ENCODE results near the gene UGT1A8.

The UGT1A8 gene

DNA sequence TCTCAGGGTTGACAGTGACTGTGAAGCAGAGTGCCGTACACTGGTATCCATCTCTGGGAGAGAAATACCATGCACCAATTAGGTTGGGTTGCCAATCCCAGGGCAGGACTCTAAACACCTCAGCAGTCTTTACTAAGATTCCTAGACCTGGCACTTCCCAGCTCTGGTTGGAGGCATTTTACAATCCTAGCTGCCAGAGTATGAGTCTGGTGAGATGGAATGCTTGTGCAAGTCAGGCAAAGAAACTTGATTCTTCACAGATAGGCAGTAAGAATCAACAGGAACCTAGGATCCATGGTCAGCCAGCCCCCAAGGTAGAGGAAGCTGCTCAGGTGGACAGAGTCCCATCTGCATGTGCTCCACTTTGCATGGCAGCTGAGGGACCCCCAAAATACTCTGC lies 89.3 kb downstream of the UGT1A8 start:
- no peaks in the 10 kb centered on the region; the same call in 1 of the 2 replicates for H3K36me3 ChIP-seq (ENCODE audit: insufficient read depth, low read length)
- H3K9ac ChIP-seq (ENCODE audit: insufficient read length), result no peak overlapping the region
- no peak overlapping the region for H3K27ac ChIP-seq
- TF ChIP-seq POLR2AphosphoS5 (IDR thresholded peaks at IDR 0.05; ENCODE audit: borderline replicate concordance, low read depth, low read length), result no peak
- no peak for TF ChIP-seq EZH2 (IDR thresholded peaks at IDR 0.05)
- TF ChIP-seq FOXP2 (optimal IDR thresholded peaks at IDR 0.05; ENCODE audit: control extremely low read depth, extremely low read length, insufficient read depth), result no peak
- no peak overlapping the region for H3K4me3 ChIP-seq
- no peaks in the 10 kb centered on the region for H3K9me3 ChIP-seq (ENCODE audit: low read depth, low read length)
- DNase-seq (ENCODE audit: low read depth, low spot score), result no peak

DNA sequence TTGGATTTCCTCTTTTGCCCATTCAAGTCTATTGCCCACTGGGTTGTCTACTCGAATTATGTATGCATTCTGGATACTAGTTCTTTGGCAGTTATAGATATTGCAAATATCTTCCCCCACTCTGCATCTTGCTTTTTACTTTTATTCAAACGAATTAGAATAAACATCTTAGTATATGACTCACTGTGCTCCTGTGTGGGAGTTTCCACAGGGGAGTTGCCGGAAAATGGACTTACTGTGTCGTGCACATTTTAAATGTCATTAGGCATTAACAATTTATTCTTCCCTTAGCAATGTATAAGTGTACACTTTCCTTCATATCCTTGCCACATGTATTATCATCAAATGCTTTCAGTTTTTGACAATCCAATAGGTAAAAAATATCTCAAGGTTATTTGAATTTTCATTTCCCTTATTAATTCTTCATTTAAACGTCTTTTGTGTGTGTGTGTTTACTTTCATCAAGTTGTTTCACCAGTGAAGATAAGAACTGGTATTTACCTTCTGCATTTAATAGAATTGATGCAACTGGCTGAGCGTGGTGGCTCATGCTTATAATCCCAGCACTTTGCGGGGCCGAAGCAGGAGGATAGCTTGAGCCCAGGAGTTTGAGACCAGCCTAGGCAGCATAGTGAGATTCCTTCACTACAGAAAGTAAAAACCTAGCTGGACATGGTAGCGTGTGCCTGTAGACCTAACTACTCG lies 90.7 kb downstream of the UGT1A8 start:
- H3K9ac ChIP-seq (ENCODE audit: insufficient read length), result no peak overlapping the region
- H3K9me3 ChIP-seq (ENCODE audit: low read depth, low read length), result no peaks in the 10 kb centered on the region
- no peak overlapping the region for H3K4me3 ChIP-seq
- DNase-seq (ENCODE audit: low read depth, low spot score), result no peak
- peak overlapping the region; percentile 32; the same call in 1 of the 2 replicates for H3K27ac ChIP-seq
- no peak for TF ChIP-seq EZH2 (IDR thresholded peaks at IDR 0.05)
- TF ChIP-seq POLR2AphosphoS5 (IDR thresholded peaks at IDR 0.05; ENCODE audit: borderline replicate concordance, low read depth, low read length), result no peak
- no peaks in the 10 kb centered on the region for H3K36me3 ChIP-seq (ENCODE audit: insufficient read depth, low read length)

DNA sequence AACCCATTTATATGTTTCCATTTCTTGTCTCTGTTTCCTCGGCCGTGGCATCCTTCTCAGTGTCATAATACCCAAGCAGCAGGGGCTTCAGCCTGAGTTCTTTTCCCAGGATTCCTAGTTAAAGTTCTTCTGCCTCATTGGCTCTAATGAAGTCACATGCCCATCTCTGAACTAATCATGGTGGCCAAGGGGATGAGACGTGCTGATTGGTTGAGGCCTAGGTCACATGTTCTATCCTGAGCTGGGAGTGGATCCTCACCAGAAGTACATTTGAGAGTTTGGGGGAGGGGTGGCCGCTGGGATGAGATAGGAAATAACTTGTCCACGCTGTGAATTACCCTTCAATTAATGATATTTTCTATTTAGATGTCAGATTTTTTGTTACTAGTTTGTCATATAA lies 91.5 kb downstream of the UGT1A8 start:
- no peak for TF ChIP-seq POLR2AphosphoS5 (IDR thresholded peaks at IDR 0.05; ENCODE audit: borderline replicate concordance, low read depth, low read length)
- TF ChIP-seq EZH2 (IDR thresholded peaks at IDR 0.05), result no peak
- TF ChIP-seq FOXP2 (optimal IDR thresholded peaks at IDR 0.05; ENCODE audit: control extremely low read depth, extremely low read length, insufficient read depth), result no peak
- Histone ChIP-seq H3K9ac (ENCODE audit: insufficient read length) (no peak overlapping the region), H3K36me3 (ENCODE audit: insufficient read depth, low read length) (no peaks in the 10 kb centered on the region), H3K9me3 (ENCODE audit: low read depth, low read length) (no peaks in the 10 kb centered on the region), H3K4me3 (no peak overlapping the region), H3K27ac (no peak overlapping the region)
- no peak for DNase-seq (ENCODE audit: low read depth, low spot score)

DNA sequence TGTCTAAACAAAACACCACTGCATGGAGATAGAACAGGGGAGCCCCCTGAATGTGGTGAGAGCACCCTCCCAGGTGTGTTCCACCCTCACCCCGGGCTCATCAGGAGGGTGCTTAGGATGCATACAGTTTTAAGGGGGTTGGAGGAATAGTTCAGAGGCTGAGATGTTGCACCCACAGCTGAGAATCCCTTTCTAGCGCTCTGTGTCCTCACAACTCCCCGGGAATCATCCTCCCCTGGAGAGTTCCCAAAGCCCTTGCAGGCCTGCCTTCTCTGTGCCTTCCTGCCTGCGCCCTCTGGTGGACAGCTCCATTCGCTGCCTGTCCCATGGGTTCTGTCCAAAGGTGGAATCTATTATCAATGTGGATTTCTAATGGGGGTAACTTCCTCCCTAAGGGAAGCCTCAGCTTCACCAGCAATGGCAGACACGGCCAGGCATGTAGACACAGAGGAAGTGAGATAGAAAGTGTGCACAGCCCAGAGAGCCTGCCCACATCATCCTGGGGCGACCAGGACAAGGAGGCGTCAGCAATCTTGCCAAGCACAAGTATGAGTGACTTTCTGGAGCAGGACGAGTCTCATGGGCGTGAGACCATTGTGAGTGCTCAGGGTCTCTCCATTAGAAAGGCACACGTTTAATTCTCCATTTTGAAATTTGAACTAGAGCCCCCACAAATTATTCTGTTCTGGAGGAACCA lies 94.0 kb downstream of the UGT1A8 start:
- DNase-seq (ENCODE audit: low read depth, low spot score), result peak; percentile 71
- TF ChIP-seq EZH2 (IDR thresholded peaks at IDR 0.05), result no peak
- no peak for TF ChIP-seq POLR2AphosphoS5 (IDR thresholded peaks at IDR 0.05; ENCODE audit: borderline replicate concordance, low read depth, low read length)
- no peak for TF ChIP-seq FOXP2 (optimal IDR thresholded peaks at IDR 0.05; ENCODE audit: control extremely low read depth, extremely low read length, insufficient read depth)
- no peak overlapping the region for H3K27ac ChIP-seq
- H3K9ac ChIP-seq (ENCODE audit: insufficient read length), result no peak overlapping the region
- H3K4me3 ChIP-seq, result no peak overlapping the region
- no peaks in the 10 kb centered on the region for H3K9me3 ChIP-seq (ENCODE audit: low read depth, low read length)
- no peaks in the 10 kb centered on the region for H3K36me3 ChIP-seq (ENCODE audit: insufficient read depth, low read length)

DNA sequence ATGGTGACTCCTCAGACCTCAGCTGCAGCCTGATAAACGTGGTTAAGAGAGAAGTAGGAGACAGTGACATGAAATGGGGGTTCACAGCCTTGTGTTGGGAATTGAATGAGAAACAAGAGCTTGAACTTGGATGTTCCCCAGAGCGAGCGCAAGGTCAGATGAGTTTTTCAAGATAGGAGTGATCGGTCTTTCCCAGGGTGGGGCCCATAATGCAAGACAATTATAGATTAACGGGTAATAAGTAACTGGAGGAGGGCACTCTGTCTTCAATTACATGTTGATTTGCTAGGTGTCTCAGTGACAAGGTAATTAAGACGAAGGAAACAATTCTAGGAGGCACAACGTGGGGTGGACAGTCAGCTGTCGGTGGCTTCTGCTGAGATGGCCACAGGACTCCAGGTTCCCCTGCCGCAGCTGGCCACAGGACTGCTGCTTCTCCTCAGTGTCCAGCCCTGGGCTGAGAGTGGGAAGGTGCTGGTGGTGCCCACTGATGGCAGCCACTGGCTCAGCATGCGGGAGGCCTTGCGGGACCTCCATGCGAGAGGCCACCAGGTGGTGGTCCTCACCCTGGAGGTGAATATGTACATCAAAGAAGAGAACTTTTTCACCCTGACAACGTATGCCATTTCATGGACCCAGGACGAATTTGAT lies 95.3 kb downstream of the UGT1A8 start, which contains the start of gene UGT1A5:
UGT1A5 (plus strand) TSS at position 297 of the 651 bp plus-strand sequence; CDS start at position 382, 85 bp downstream.
- DNase-seq (ENCODE audit: low read depth, low spot score), result no peak
- H3K9me3 ChIP-seq (ENCODE audit: low read depth, low read length), result no peaks in the 10 kb centered on the region
- H3K27ac ChIP-seq, result no peak within 1 kb of the TSS
- no peak within 1 kb of the TSS for H3K4me3 ChIP-seq
- TF ChIP-seq EZH2 (IDR thresholded peaks at IDR 0.05) (no peak), FOXP2 (optimal IDR thresholded peaks at IDR 0.05; ENCODE audit: control extremely low read depth, extremely low read length, insufficient read depth) (no peak), POLR2AphosphoS5 (IDR thresholded peaks at IDR 0.05; ENCODE audit: borderline replicate concordance, low read depth, low read length) (no peak)
- H3K36me3 ChIP-seq (ENCODE audit: insufficient read depth, low read length), result no peaks in the 10 kb centered on the region
- no peak within 1 kb of the TSS for H3K9ac ChIP-seq (ENCODE audit: insufficient read length)

DNA sequence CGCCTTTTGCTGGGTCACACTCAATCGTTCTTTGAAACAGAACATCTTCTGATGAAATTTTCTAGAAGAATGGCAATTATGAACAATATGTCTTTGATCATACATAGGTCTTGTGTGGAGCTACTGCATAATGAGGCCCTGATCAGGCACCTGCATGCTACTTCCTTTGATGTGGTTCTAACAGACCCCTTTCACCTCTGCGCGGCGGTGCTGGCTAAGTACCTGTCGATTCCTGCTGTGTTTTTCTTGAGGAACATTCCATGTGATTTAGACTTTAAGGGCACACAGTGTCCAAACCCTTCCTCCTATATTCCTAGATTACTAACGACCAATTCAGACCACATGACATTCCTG lies 95.8 kb downstream of the UGT1A8 start:
- Histone ChIP-seq H3K4me3 (no peak overlapping the region), H3K9me3 (ENCODE audit: low read depth, low read length) (no peaks in the 10 kb centered on the region), H3K36me3 (ENCODE audit: insufficient read depth, low read length) (no peaks in the 10 kb centered on the region), H3K27ac (no peak overlapping the region), H3K9ac (ENCODE audit: insufficient read length) (no peak overlapping the region)
- no peak for DNase-seq (ENCODE audit: low read depth, low spot score)
- TF ChIP-seq EZH2 (IDR thresholded peaks at IDR 0.05) (no peak), FOXP2 (optimal IDR thresholded peaks at IDR 0.05; ENCODE audit: control extremely low read depth, extremely low read length, insufficient read depth) (no peak), POLR2AphosphoS5 (IDR thresholded peaks at IDR 0.05; ENCODE audit: borderline replicate concordance, low read depth, low read length) (no peak)

DNA sequence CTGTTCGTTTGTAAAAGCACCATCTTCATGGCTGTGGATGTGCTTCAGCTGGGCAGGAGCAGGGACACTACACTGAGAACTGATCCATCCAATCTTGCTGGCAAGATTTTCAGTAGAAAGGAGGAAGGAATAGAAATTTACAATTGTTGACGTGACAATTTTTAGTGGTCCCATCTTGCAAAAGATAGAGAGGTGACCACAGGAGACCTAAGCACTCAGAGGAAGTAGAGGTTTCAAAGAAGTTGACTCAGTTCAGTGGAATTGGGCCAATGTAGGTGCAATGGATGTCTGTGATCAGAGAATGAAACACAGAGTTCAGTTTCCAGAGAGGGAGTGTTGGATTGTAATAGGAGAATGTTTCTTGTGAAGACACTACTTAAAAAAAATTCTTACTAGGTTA lies 96.7 kb downstream of the UGT1A8 start:
- H3K4me3 ChIP-seq, result no peak overlapping the region

DNA sequence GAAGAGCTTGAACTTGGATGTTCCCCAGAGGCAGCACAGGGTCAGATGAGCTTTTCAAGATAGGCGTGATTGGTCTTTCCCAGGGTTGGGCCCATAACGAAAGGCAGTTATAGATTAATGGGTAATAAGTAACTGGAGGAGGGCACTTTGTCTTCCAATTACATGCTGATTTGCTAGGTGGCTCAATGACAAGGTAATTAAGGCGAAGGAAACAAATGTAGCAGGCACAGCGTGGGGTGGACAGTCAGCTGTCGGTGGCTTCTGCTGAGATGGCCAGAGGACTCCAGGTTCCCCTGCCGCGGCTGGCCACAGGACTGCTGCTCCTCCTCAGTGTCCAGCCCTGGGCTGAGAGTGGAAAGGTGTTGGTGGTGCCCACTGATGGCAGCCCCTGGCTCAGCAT lies 101.1 kb downstream of the UGT1A8 start, which contains the start of gene UGT1A4:
UGT1A4 (plus strand) TSS at position 185 of the 400 bp plus-strand sequence; CDS start at position 270, 85 bp downstream.
- Histone ChIP-seq H3K9me3 (ENCODE audit: low read depth, low read length) (no peaks in the 10 kb centered on the region), H3K36me3 (ENCODE audit: insufficient read depth, low read length) (no peaks in the 10 kb centered on the region), H3K9ac (ENCODE audit: insufficient read length) (no peak within 1 kb of the TSS), H3K4me3 (no peak within 1 kb of the TSS), H3K27ac (no peak within 1 kb of the TSS)
- no peak for TF ChIP-seq EZH2 (IDR thresholded peaks at IDR 0.05)
- TF ChIP-seq FOXP2 (optimal IDR thresholded peaks at IDR 0.05; ENCODE audit: control extremely low read depth, extremely low read length, insufficient read depth), result no peak
- TF ChIP-seq POLR2AphosphoS5 (IDR thresholded peaks at IDR 0.05; ENCODE audit: borderline replicate concordance, low read depth, low read length), result no peak
- no peak for DNase-seq (ENCODE audit: low read depth, low spot score)

More for the DNA sequence above, 96.7 kb downstream of the UGT1A8 start:
- Histone ChIP-seq H3K9me3 (ENCODE audit: low read depth, low read length) (no peaks in the 10 kb centered on the region), H3K36me3 (ENCODE audit: insufficient read depth, low read length) (no peaks in the 10 kb centered on the region), H3K9ac (ENCODE audit: insufficient read length) (no peak overlapping the region), H3K27ac (no peak overlapping the region)
- no peak for TF ChIP-seq FOXP2 (optimal IDR thresholded peaks at IDR 0.05; ENCODE audit: control extremely low read depth, extremely low read length, insufficient read depth)
- no peak for DNase-seq (ENCODE audit: low read depth, low spot score)

Data from SK-N-MC (cell line).